Activated CD4-positive, alpha-beta T cell treated with anti-CD3 and anti-CD28 coated beads for 4 hours (primary cell): ENCODE data around the gene LARP4B.
"Not testable (repeated sequence)": the region's sequence is repeated elsewhere in the genome, so short reads cannot be mapped to it uniquely, and the experiment has no call there.

ENCODE experiments used
- DNase-seq, 2 donors: peaks; one replicate each; pipeline ENCODE4 v3.0.0-alpha.2; 2020

Gene LARP4B

GRCh38 chr10:785089-785860, 146.2 kb downstream of the LARP4B start:
- no peak for DNase-seq

GRCh38 chr10:784403-785088, 147.0 kb downstream of the LARP4B start:
- DNase-seq: peak; percentile 38 to 56

GRCh38 chr10:782751-783648, 148.5 kb downstream of the LARP4B start:
- no peak for DNase-seq

- DNase-seq: no peak
Observed at GRCh38 chr10:780536-781524, 150.7 kb downstream of the LARP4B start.

GRCh38 chr10:778626-779330, 152.7 kb downstream of the LARP4B start:
- no peak for DNase-seq

GRCh38 chr10:777913-778479, 153.5 kb downstream of the LARP4B start:
- no peak for DNase-seq

GRCh38 chr10:776772-777171, 154.7 kb downstream of the LARP4B start:
- DNase-seq: no peak

GRCh38 chr10:775245-776075, 156.0 kb downstream of the LARP4B start:
- DNase-seq: no peak

GRCh38 chr10:774661-775244, 156.8 kb downstream of the LARP4B start:
- no peak for DNase-seq

- DNase-seq: no peak
Observed at GRCh38 chr10:774223-774622, 157.3 kb downstream of the LARP4B start.

GRCh38 chr10:773562-774161, 157.8 kb downstream of the LARP4B start:
- no peak for DNase-seq

- DNase-seq: no peak
Observed at GRCh38 chr10:772227-772637, 159.3 kb downstream of the LARP4B start.

- no peak for DNase-seq
Observed at GRCh38 chr10:771647-772046, 159.9 kb downstream of the LARP4B start.

GRCh38 chr10:770975-771374, 160.5 kb downstream of the LARP4B start:
- DNase-seq: no peak

GRCh38 chr10:770048-770712, 161.3 kb downstream of the LARP4B start:
- DNase-seq: not testable (repeated sequence)

- DNase-seq: no peak
Observed at GRCh38 chr10:767794-768193, 163.7 kb downstream of the LARP4B start.

GRCh38 chr10:767211-767610, 164.3 kb downstream of the LARP4B start:
- DNase-seq: no peak

GRCh38 chr10:761376-761775, 170.1 kb downstream of the LARP4B start:
- no peak for DNase-seq

GRCh38 chr10:760622-761021, 170.9 kb downstream of the LARP4B start:
- no peak for DNase-seq
